GM12874 (cell line): Measurements from ENCODE around the gene CLEC16A.
A peak's percentile ranks its signal among the peaks of the same experiment; 100 is the strongest.

ENCODE experiments used
- CTCF ChIP-seq: IDR thresholded peaks from 2 replicates; pipeline ENCODE4 v1.5.1; 2011; ENCODE audit warnings: low read depth, mild to moderate bottlenecking, control low read depth, low read length, moderate library complexity; ENCODE audit not compliant: insufficient read depth

CLEC16A gene

GRCh38 chr16:10987361-10988163, 43.2 kb downstream of the CLEC16A start:
- no peak for TF ChIP-seq CTCF

- peak; percentile 73 for TF ChIP-seq CTCF
Measured at GRCh38 chr16:10988164-10988803, 43.9 kb downstream of the CLEC16A start.

GRCh38 chr16:10988879-10989278, 44.5 kb downstream of the CLEC16A start:
- TF ChIP-seq CTCF: no peak

- no peak for TF ChIP-seq CTCF
Measured at GRCh38 chr16:10989559-10989958, 45.2 kb downstream of the CLEC16A start.

GRCh38 chr16:10990378-10990777, 46.0 kb downstream of the CLEC16A start:
- no peak for TF ChIP-seq CTCF

GRCh38 chr16:10992112-10992511, 47.7 kb downstream of the CLEC16A start:
- TF ChIP-seq CTCF: no peak

- no peak for TF ChIP-seq CTCF
Measured at GRCh38 chr16:10992797-10993196, 48.4 kb downstream of the CLEC16A start.
